Activated T-helper 9 cell treated with anti-CD3 and anti-CD28 coated beads, Interleukin-2, amount 50 U/mL, for 16 hours (primary cell): Measurements from ENCODE around the gene LECT2.

Experiments
- DNase-seq: peaks from one replicate; pipeline ENCODE4 v3.0.0-alpha.2; 2020; ENCODE audit warnings: low read depth

LECT2 gene

GRCh38 chr5:135934939-135935338, 19.8 kb downstream of the LECT2 start:
- DNase-seq: no peak

GRCh38 chr5:135930949-135931295, 23.9 kb downstream of the LECT2 start:
- DNase-seq: no peak

- DNase-seq: no peak
These were observed 24.5 kb downstream of the LECT2 start for GRCh38 chr5:135930029-135930948.

DNA sequence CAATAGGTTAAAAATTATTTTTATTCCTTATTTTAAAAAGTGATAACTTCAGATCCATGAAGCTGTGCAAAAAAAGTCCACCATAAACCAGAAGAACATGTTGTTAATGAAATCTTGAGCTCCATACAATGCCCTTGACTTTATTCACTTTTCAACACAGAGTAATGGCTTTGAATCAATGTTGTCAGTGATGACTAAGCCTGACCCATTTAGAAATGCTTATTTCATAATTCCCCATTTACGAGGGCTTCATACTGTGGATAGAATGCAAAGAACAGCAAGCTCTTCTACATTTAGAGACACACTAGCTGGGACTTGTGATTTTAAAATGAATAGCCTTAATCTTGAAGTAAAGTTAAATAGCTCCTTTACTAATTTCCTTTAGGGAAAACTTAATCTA, 33.4 kb downstream of the LECT2 start:
- no peak for DNase-seq

DNA sequence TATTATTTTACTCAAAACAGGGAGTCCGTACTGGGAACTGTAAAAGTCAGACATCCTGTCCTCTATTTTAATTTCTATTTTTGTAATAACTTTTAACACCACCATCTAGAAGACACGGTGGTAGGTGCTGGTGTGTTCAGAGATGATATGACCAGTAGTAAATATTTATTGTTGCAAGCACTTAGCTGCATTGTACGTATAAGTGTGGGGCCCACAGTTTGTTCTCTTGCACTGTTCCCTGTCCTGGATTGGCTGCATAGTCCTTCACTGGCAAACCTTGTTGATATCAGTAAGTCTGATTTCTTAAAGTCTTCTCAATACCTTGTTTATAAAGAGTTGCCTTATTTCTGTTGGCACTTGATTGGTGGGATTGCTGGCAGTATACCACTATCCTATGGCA, 34.6 kb downstream of the LECT2 start:
- no peak for DNase-seq

- no peak for DNase-seq
These were observed 38.0 kb downstream of the LECT2 start for GRCh38 chr5:135916638-135917263.

DNA sequence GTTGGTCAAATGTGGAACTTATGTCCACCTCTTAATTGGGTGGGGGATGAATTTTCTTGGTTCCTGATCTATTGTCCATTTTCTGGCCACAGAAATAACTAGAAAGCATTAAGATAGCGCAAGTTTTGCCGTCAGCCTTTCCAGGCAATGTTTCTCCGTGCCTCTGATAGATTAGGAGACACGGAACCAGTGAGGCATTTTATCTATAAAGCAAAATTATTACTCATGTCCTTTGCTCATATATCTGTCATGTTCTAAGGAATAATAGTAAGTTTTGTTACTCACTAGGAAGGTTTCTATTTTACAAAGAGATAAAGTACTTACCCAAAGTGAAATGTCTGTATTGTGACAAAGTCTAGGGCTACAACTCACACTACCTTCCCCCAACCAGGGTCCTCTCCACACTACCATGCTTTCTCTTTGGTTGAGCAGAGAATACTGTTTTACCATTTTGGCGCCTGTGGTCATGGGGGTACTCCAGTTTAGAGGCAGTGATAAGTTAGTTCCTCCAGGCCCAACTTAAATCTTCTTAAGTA, 39.2 kb downstream of the LECT2 start:
- DNase-seq: no peak

DNA sequence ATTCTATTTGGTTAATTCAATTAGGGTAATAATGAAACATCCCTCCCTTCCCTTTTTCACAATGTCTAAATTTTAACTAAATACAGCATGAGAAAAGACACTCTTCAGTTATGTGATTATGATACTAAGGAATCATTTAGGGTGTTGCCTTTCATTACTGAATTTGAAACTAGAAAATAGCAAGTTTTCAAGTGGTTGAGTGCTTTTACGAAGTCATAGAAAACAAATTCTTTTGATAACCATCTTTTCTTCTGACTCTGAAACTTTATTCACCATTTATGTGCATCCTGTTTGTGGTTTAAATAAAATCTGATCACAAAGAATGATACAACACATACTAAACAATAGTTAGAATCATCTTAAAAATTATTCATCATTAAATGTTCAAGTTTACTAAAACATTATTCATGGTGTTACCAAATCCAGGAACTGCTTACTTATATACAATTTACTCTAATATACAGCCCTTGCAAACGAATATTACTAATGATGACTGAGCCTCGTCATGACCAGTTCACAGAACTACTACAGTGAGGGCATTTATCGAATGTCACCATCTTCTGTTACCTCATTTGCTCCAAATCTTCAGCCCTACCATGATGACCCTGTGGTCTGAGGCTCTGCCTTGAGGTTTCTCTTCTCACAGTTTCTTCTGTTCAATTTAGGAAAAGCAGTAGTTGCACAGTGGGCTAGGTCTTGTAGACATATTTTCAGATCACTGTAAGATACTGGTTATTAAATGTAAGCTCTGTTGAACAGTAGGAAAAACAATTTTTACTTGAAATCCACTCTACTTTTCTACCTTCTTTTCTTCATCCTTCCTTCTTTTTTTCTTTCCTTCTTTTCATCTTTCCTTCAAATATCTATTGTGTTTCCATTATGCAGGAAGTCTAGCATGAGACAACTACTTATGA, 40.8 kb downstream of the LECT2 start:
- DNase-seq: no peak

DNA sequence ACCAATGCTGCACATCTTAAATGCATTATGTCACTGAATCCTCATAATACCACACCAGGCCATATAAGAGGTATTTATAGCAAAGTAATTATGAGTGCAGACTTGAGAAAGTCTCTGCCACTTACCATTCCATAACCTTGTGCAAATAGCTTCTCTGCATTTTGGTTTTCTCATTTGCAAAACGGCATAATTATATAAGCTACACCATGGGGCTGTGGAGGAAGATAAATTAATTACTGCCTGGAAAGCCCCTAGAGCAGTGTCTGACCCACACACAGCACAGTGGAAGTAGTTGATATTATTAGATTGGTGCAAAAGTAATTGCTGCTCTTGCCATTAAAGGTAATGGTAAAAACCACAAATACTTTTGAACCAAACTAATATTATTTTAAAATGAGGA, 49.6 kb downstream of the LECT2 start:
- no peak for DNase-seq

DNA sequence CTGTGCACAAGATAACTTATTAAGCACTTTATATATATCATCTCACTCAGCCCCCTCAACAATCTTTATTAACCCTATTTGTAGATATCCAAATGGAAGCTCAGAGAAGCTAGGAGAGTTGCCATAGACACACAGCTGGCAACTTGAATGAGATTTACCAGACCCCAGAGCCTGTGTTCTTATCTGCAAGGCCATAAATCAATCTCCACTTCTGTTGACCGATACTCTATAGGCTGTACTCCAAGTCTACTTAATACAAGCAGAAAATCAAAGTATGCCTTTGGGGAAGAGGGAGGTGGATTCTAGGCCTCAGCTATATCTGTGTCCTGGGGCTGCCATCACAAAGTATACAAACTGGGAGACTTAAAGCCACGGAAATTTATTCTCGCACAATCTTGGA, 53.1 kb downstream of the LECT2 start:
- DNase-seq: no peak

DNA sequence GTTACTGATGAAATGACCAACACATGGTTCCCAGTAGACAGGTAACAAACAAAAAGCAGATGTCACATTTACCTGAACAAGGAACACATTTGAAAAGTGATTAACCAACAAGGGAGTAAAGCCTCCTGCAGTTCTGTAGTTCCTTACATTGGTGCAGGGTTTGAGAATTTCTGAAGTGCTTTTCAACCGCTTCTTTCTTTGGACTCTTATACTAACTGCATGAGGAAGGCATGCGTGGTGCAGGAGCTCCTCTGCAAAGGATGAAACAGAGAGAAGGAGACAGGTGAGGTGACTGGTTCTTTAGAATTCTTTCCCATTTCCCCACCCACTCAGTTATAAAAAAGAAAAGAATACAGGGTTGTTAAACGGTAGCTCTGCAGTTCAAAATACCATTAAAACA, 54.5 kb downstream of the LECT2 start:
- no peak for DNase-seq

GRCh38 chr5:135898651-135899050, 56.1 kb downstream of the LECT2 start:
- DNase-seq: no peak
